ENCODE measurements around the gene LMTK3. TPM values are rescaled to one million over a fixed set of nuclear protein-coding genes. Genes with fewer than 3 reads are reported as not detected.

LMTK3 gene
- total RNA-seq, 1 experiment from 2014 or later: 15.9 TPM

GRCh38 chr19:48500830-48501493, 10.7 kb downstream of the LMTK3 start:
- H3K27ac Mint-ChIP-seq: peak overlapping the region; percentile 98
- TF ChIP-seq FOXP1 (CRISPR knock-in tag; IDR thresholded peaks at IDR 0.05; ENCODE audit: borderline replicate concordance) (0 out of 2 replicates have a peak, but pooled peaks have one; percentile 38), AFF4 (CRISPR knock-in tag; IDR thresholded peaks at IDR 0.05; ENCODE audit: borderline replicate concordance) (no peak), E2F1 (CRISPR knock-in tag; IDR thresholded peaks at IDR 0.05) (0 out of 2 replicates have a peak, but pooled peaks have one; percentile 56), NR2C2 (CRISPR knock-in tag; IDR thresholded peaks at IDR 0.05) (peak; percentile 81; the same call in 1 of the 2 replicates), CBFB (CRISPR knock-in tag; IDR thresholded peaks at IDR 0.05; ENCODE audit: low read depth) (no peak)
- peaks cover 7% of the 10 kb centered on the region for H3K27me3 Mint-ChIP-seq (ENCODE audit: low read depth)
- no peaks in the 10 kb centered on the region for H3K9me3 Mint-ChIP-seq
- peak overlapping the region; percentile 67 for H3K4me3 Mint-ChIP-seq
- POLR2A ChIA-PET: no interaction called here
- ATAC-seq (no peak), DNase-seq (ENCODE audit: low spot score) (no peak)
- CTCF ChIA-PET: interaction anchor here (0.9 to 2.1 kb wide), 3 partner anchors 11 to 88 kb away, joined by 3 to 9 read pairs (median 7); no protein-coding TSS in a partner anchor
- peaks cover 15% of the 10 kb centered on the region for H3K4me1 Mint-ChIP-seq
- no peaks in the 10 kb centered on the region for H3K36me3 Mint-ChIP-seq

- no peak for TF ChIP-seq JAZF1 (CRISPR knock-in tag; IDR thresholded peaks at IDR 0.05)
- Mint-ChIP-seq H3K27ac (no peak overlapping the region), H3K36me3 (no peaks in the 10 kb centered on the region), H3K4me3 (no peak overlapping the region), H3K9me3 (no peaks in the 10 kb centered on the region), H3K4me1 (peaks cover 19% of the 10 kb centered on the region), H3K27me3 (ENCODE audit: low read depth) (peaks cover 21% of the 10 kb centered on the region)
- ATAC-seq (no peak), DNase-seq (ENCODE audit: low spot score) (no peak)
- CTCF ChIA-PET: interaction anchor here (2.1 kb wide), 1 partner anchor 85 kb away, joined by 9 read pairs; no protein-coding TSS in a partner anchor
- POLR2A ChIA-PET: no interaction called here
Measured at GRCh38 chr19:48499316-48500090, 12.1 kb downstream of the LMTK3 start.

GRCh38 chr19:48498595-48499311, 12.9 kb downstream of the LMTK3 start:
- DNase-seq (ENCODE audit: low spot score): no peak
- ChIA-PET CTCF (no interaction called here), POLR2A (no interaction called here)
- H3K4me1 Mint-ChIP-seq: peaks cover 21% of the 10 kb centered on the region
- no peak for TF ChIP-seq GRHL2 (CRISPR knock-in tag; IDR thresholded peaks at IDR 0.05; ENCODE audit: insufficient replicate concordance, severe bottlenecking)
- TF ChIP-seq IRF1 (CRISPR knock-in tag; IDR thresholded peaks at IDR 0.05): no peak
- no peak for TF ChIP-seq PRDM15 (CRISPR knock-in tag; IDR thresholded peaks at IDR 0.05)
- no peaks in the 10 kb centered on the region for H3K9me3 Mint-ChIP-seq
- no peaks in the 10 kb centered on the region for H3K36me3 Mint-ChIP-seq
- no peak overlapping the region for H3K27ac Mint-ChIP-seq
- peaks cover 25% of the 10 kb centered on the region for H3K27me3 Mint-ChIP-seq (ENCODE audit: low read depth)
- H3K4me3 Mint-ChIP-seq: no peak overlapping the region
- no peak for ATAC-seq

Data from WTC11 (cell line).